ENCODE results near the gene ZBTB24.

ZBTB24 gene

GRCh38 chr6:109449795-109450673, 33.0 kb downstream of the ZBTB24 start:
- Histone ChIP-seq H3K9me3 (ENCODE audit: control insufficient read depth in 2 of 2, low read length in 2 of 2) (no peaks in the 10 kb centered on the region), H3K4me3 (ENCODE audit: low read length in 2 of 2) (no peak overlapping the region), H3K36me3 (ENCODE audit: control insufficient read depth in 2 of 2, insufficient read depth in 2 of 2, low read length in 2 of 2) (no peaks in the 10 kb centered on the region), H3K9ac (ENCODE audit: low read length in 2 of 2) (no peak overlapping the region), H3K4me1 (ENCODE audit: control insufficient read depth, insufficient read depth, low read length) (peaks cover 12% of the 10 kb centered on the region), H3K27me3 (ENCODE audit: control insufficient read depth in 1 of 2, insufficient read depth in 2 of 2, low read length in 2 of 2) (peaks cover 2 to 15% of the 10 kb centered on the region in 2 donors), H3K27ac (ENCODE audit: low read length) (no peak overlapping the region)

- no peaks in the 10 kb centered on the region for H3K36me3 ChIP-seq (ENCODE audit: control insufficient read depth in 2 of 2, insufficient read depth in 2 of 2, low read length in 2 of 2)
- H3K9ac ChIP-seq (ENCODE audit: low read length in 2 of 2) = no peak overlapping the region
- H3K27ac ChIP-seq (ENCODE audit: low read length) = no peak overlapping the region
- H3K27me3 ChIP-seq (ENCODE audit: control insufficient read depth in 1 of 2, insufficient read depth in 2 of 2, low read length in 2 of 2) = peaks cover 2 to 10% of the 10 kb centered on the region in 2 donors
- H3K4me3 ChIP-seq (ENCODE audit: low read length in 2 of 2) = no peak overlapping the region
- no peaks in the 10 kb centered on the region for H3K9me3 ChIP-seq (ENCODE audit: control insufficient read depth in 2 of 2, low read length in 2 of 2)
- peaks cover 7% of the 10 kb centered on the region for H3K4me1 ChIP-seq (ENCODE audit: control insufficient read depth, insufficient read depth, low read length)
Measured at GRCh38 chr6:109449064-109449794, 33.8 kb downstream of the ZBTB24 start.

DNA sequence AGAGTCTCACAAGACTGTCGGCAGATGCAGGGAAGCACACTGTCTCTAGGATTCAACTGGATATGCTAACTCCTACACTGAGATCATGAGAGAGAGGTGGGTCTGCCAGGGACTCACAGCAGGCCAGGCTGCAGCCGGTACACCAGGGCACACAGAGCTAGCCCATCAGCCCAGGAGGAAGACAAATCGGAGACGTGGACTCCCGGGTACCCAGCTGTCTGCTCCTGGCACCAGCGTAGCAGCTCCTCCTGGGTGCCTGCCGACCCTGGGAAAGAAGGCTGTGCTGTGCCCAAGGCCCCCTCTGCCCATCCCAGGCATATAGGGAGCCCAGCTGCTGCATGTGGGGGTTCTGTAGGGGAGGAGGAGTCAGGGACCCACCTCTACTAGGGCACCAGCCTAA, 34.4 kb downstream of the ZBTB24 start:
- Histone ChIP-seq H3K27ac (ENCODE audit: low read length) (no peak overlapping the region), H3K27me3 (ENCODE audit: control insufficient read depth in 1 of 2, insufficient read depth in 2 of 2, low read length in 2 of 2) (peaks cover 0 to 10% of the 10 kb centered on the region in 2 donors), H3K4me3 (ENCODE audit: low read length in 2 of 2) (no peak overlapping the region), H3K9ac (ENCODE audit: low read length in 2 of 2) (no peak overlapping the region), H3K4me1 (ENCODE audit: control insufficient read depth, insufficient read depth, low read length) (peaks cover 2% of the 10 kb centered on the region), H3K9me3 (ENCODE audit: control insufficient read depth in 2 of 2, low read length in 2 of 2) (no peaks in the 10 kb centered on the region), H3K36me3 (ENCODE audit: control insufficient read depth in 2 of 2, insufficient read depth in 2 of 2, low read length in 2 of 2) (no peaks in the 10 kb centered on the region)

DNA sequence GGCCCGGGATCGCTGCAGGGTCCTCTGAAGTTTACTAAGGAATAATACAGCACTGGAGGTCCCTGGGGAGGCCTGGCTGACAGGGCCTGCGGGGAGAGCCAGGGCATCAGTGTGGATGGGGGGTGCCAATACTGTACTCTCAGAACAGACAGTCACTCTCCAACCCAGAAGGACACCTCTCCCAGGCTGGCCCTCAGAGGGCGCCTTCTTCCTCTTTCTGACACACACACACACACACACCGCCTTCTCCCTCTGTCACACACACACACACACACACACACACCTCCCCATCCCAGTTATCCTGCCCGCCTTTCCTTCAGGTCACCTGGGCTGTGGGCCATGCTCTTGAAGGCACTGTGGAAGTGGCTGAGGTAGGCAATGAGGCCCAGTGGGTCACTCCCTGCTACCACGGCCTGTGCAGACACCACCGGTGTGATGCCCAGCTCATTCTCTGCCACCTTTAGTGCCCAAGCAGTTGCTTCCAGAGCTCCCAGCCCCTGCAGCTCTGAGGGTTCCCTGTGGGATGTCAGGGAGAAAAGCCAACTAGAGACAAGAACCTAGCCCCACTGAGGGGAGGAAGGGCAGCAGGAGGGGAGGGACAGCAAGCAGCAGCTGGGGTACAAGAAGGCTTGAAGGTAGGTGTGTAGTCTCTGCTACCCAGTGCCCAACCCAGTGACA, 35.0 kb downstream of the ZBTB24 start:
- H3K27me3 ChIP-seq (ENCODE audit: control insufficient read depth in 1 of 2, insufficient read depth in 2 of 2, low read length in 2 of 2) = peaks cover 0 to 10% of the 10 kb centered on the region in 2 donors
- H3K27ac ChIP-seq (ENCODE audit: low read length) = no peak overlapping the region
- H3K4me1 ChIP-seq (ENCODE audit: control insufficient read depth, insufficient read depth, low read length) = peaks cover 2% of the 10 kb centered on the region
- H3K9ac ChIP-seq (ENCODE audit: low read length in 2 of 2) = no peak overlapping the region
- no peak overlapping the region for H3K4me3 ChIP-seq (ENCODE audit: low read length in 2 of 2)
- H3K36me3 ChIP-seq (ENCODE audit: control insufficient read depth in 2 of 2, insufficient read depth in 2 of 2, low read length in 2 of 2) = no peaks in the 10 kb centered on the region
- no peaks in the 10 kb centered on the region for H3K9me3 ChIP-seq (ENCODE audit: control insufficient read depth in 2 of 2, low read length in 2 of 2)

DNA sequence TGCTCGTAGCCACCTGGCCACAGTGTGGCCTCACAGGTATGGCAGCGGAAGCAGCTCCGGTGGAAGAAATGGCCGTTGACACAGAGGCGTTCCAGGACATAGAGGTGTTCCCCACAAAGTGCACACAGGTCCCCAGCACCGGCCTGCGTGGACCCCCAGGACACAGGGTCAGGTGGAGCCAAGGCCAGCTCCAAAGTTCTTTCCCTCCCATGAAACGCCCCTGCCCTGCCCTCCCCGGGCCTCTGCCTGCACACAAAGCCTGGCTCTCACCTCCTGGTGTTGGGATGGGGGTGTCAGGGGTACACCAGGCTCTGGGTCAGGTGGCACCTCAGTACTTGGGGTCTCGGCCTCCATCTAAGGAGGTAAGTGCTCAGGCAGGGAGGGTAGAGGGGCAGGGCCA, 35.9 kb downstream of the ZBTB24 start:
- peaks cover 8% of the 10 kb centered on the region for H3K4me1 ChIP-seq (ENCODE audit: control insufficient read depth, insufficient read depth, low read length)
- no peaks in the 10 kb centered on the region for H3K36me3 ChIP-seq (ENCODE audit: control insufficient read depth in 2 of 2, insufficient read depth in 2 of 2, low read length in 2 of 2)
- no peak overlapping the region for H3K9ac ChIP-seq (ENCODE audit: low read length in 2 of 2)
- H3K9me3 ChIP-seq (ENCODE audit: control insufficient read depth in 2 of 2, low read length in 2 of 2) = no peaks in the 10 kb centered on the region
- no peak overlapping the region for H3K4me3 ChIP-seq (ENCODE audit: low read length in 2 of 2)
- no peak overlapping the region for H3K27ac ChIP-seq (ENCODE audit: low read length)
- H3K27me3 ChIP-seq (ENCODE audit: control insufficient read depth in 1 of 2, insufficient read depth in 2 of 2, low read length in 2 of 2) = peaks cover 0 to 10% of the 10 kb centered on the region in 2 donors

DNA sequence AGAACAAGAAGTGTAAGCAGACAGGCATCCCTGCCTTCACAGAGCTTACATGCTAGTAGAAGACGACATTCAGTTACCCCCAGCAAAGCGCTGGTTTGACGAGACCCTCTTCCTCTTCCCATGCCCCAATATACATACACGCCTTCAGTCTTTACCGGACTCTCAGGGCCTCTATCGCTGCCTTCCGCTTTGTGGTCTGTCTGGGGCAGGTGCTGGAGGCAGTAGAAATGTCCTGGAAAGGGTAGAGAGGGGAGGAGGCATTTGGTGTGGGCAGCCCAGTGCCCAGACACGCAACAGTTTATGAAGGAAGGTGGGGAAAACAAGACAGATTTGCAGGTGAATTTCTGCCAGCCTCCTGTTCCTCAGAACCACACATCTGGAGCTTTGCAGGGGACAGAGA, 36.5 kb downstream of the ZBTB24 start:
- H3K4me3 ChIP-seq (ENCODE audit: low read length in 2 of 2) = no peak overlapping the region
- peaks cover 0 to 8% of the 10 kb centered on the region in 2 donors for H3K27me3 ChIP-seq (ENCODE audit: control insufficient read depth in 1 of 2, insufficient read depth in 2 of 2, low read length in 2 of 2)
- no peaks in the 10 kb centered on the region for H3K36me3 ChIP-seq (ENCODE audit: control insufficient read depth in 2 of 2, insufficient read depth in 2 of 2, low read length in 2 of 2)
- no peak overlapping the region for H3K9ac ChIP-seq (ENCODE audit: low read length in 2 of 2)
- H3K9me3 ChIP-seq (ENCODE audit: control insufficient read depth in 2 of 2, low read length in 2 of 2) = no peaks in the 10 kb centered on the region
- H3K4me1 ChIP-seq (ENCODE audit: control insufficient read depth, insufficient read depth, low read length) = peaks cover 14% of the 10 kb centered on the region
- no peak overlapping the region for H3K27ac ChIP-seq (ENCODE audit: low read length)

DNA sequence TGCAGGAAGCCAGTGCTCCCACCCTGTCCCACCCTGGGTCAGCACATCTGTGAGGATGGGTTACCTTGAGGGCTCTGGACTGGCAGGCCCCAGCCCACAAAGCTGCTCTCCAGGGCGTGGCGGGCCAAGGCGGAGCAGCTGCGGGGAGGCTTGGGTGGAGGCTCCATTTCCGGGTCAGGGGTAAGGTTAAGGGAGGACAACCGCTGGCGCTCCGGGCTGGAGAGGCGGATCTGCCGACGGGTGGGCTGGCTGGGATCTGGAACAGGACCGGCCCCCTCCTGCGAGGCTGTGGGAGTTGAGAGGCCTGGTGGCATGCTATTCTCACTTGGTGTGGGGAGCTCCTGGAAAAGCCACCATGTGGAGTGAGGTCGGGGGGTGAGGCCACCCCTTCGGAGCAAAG, 36.9 kb downstream of the ZBTB24 start:
- Histone ChIP-seq H3K27me3 (ENCODE audit: control insufficient read depth in 1 of 2, insufficient read depth in 2 of 2, low read length in 2 of 2) (peaks cover 0 to 6% of the 10 kb centered on the region in 2 donors), H3K27ac (ENCODE audit: low read length) (no peak overlapping the region), H3K9me3 (ENCODE audit: control insufficient read depth in 2 of 2, low read length in 2 of 2) (no peaks in the 10 kb centered on the region), H3K9ac (ENCODE audit: low read length in 2 of 2) (no peak overlapping the region), H3K4me3 (ENCODE audit: low read length in 2 of 2) (no peak overlapping the region), H3K4me1 (ENCODE audit: control insufficient read depth, insufficient read depth, low read length) (peaks cover 19% of the 10 kb centered on the region), H3K36me3 (ENCODE audit: control insufficient read depth in 2 of 2, insufficient read depth in 2 of 2, low read length in 2 of 2) (no peaks in the 10 kb centered on the region)

- H3K9me3 ChIP-seq (ENCODE audit: control insufficient read depth in 2 of 2, low read length in 2 of 2) = no peaks in the 10 kb centered on the region
- H3K27ac ChIP-seq (ENCODE audit: low read length) = no peak overlapping the region
- no peak overlapping the region for H3K4me3 ChIP-seq (ENCODE audit: low read length in 2 of 2)
- H3K9ac ChIP-seq (ENCODE audit: low read length in 2 of 2) = no peak overlapping the region
- H3K36me3 ChIP-seq (ENCODE audit: control insufficient read depth in 2 of 2, insufficient read depth in 2 of 2, low read length in 2 of 2) = no peaks in the 10 kb centered on the region
- peaks cover 21% of the 10 kb centered on the region for H3K4me1 ChIP-seq (ENCODE audit: control insufficient read depth, insufficient read depth, low read length)
- peaks cover 0 to 3% of the 10 kb centered on the region in 2 donors for H3K27me3 ChIP-seq (ENCODE audit: control insufficient read depth in 1 of 2, insufficient read depth in 2 of 2, low read length in 2 of 2)
Measured at GRCh38 chr6:109445382-109445781, 37.6 kb downstream of the ZBTB24 start.

DNA sequence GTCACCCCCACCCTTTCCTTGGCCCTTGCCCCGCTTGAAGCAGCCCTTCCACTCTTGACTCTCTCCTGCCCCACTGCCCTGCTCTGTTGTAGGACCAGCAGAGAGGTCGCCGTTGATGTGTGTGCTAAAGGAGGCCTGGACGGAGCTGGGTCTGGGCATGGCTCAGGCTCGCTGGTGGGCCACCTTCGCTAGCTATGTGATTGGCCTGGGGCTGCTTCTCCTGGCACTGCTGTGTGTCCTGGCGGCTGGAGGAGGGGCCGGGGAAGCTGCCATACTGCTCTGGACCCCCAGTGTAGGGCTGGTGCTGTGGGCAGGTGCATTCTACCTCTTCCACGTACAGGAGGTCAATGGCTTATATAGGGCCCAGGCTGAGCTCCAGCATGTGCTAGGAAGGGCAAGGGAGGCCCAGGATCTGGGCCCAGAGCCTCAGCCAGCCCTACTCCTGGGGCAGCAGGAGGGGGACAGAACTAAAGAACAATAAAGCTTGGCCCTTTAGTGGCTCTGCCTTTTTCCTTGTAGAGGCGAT, 39.5 kb downstream of the ZBTB24 start:
- no peaks in the 10 kb centered on the region for H3K36me3 ChIP-seq (ENCODE audit: control insufficient read depth in 2 of 2, insufficient read depth in 2 of 2, low read length in 2 of 2)

GRCh38 chr6:109442393-109442924, 40.6 kb downstream of the ZBTB24 start:
- peaks cover 27% of the 10 kb centered on the region for H3K4me1 ChIP-seq (ENCODE audit: control insufficient read depth, insufficient read depth, low read length)
- H3K4me3 ChIP-seq (ENCODE audit: low read length in 2 of 2) = peak overlapping the region in 1 of 2 donors; percentile 88
- H3K9ac ChIP-seq (ENCODE audit: low read length in 2 of 2) = no peak overlapping the region
- H3K9me3 ChIP-seq (ENCODE audit: control insufficient read depth in 2 of 2, low read length in 2 of 2) = no peaks in the 10 kb centered on the region
- H3K27ac ChIP-seq (ENCODE audit: low read length) = no peak overlapping the region
- H3K27me3 ChIP-seq (ENCODE audit: control insufficient read depth in 1 of 2, insufficient read depth in 2 of 2, low read length in 2 of 2) = no peaks in the 10 kb centered on the region
- no peaks in the 10 kb centered on the region for H3K36me3 ChIP-seq (ENCODE audit: control insufficient read depth in 2 of 2, insufficient read depth in 2 of 2, low read length in 2 of 2)

More for the DNA sequence above, 39.5 kb downstream of the ZBTB24 start:
- Histone ChIP-seq H3K4me1 (ENCODE audit: control insufficient read depth, insufficient read depth, low read length) (peaks cover 27% of the 10 kb centered on the region), H3K27ac (ENCODE audit: low read length) (no peak overlapping the region), H3K9ac (ENCODE audit: low read length in 2 of 2) (no peak overlapping the region), H3K27me3 (ENCODE audit: control insufficient read depth in 1 of 2, insufficient read depth in 2 of 2, low read length in 2 of 2) (no peaks in the 10 kb centered on the region), H3K4me3 (ENCODE audit: low read length in 2 of 2) (no peak overlapping the region), H3K9me3 (ENCODE audit: control insufficient read depth in 2 of 2, low read length in 2 of 2) (no peaks in the 10 kb centered on the region)
